HEK293 (cell line): Measurements from ENCODE around the gene ZFHX3.

Experiments used
- CTCF ChIA-PET: fragments of 350-600 bp; formaldehyde crosslinking; extraction: SDS; loops from one replicate; lab custom pipeline; 2021; ENCODE audit warnings: antibody characterized with exemption; lab: Yijun Ruan, JAX
- POLR2A ChIA-PET: fragments of 300-600 bp; formaldehyde crosslinking; extraction: SDS; loops from one replicate; lab custom pipeline; 2020; ENCODE audit warnings: antibody characterized with exemption, inconsistent platforms; lab: Yijun Ruan, JAX
- H3K27ac ChIP-seq: fragments of 200-500 bp; sonication (Bioruptor generic); 2 replicates; pipeline ENCODE4 v1.5.1; 2014; ENCODE audit warnings: low read depth, low read length, control low read depth, inconsistent platforms; ENCODE audit errors: extremely low read depth
- H3K36me3 ChIP-seq, 2 experiments: fragments of 200-500 bp in 1 of 2; sonication (Bioruptor generic) in 1 of 2; 1 replicate in 1 of 2; 2 replicates in 1 of 2; pipeline ENCODE4 v1.5.1; 2014 to 2017; ENCODE audit warnings: inconsistent platforms in 2 of 2, low read length in 2 of 2; ENCODE audit not compliant: control insufficient read depth in 2 of 2, insufficient read depth in 1 of 2
- H3K4me1 ChIP-seq: fragments of 200-500 bp; sonication (Bioruptor generic); 2 replicates; pipeline ENCODE4 v1.5.1; 2014; ENCODE audit warnings: mild to moderate bottlenecking, low read length, inconsistent platforms; ENCODE audit not compliant: control insufficient read depth, insufficient read depth
- H3K4me3 ChIP-seq: 2 replicates; pipeline ENCODE4 v1.5.1; 2011; ENCODE audit warnings: low read depth, mild to moderate bottlenecking, control low read depth, low read length, moderate library complexity
- H3K9me3 ChIP-seq: fragments of 200-500 bp; sonication (Bioruptor generic); 2 replicates; pipeline ENCODE4 v1.5.1; 2014; ENCODE audit warnings: low read depth, low read length, inconsistent platforms; ENCODE audit not compliant: control insufficient read depth, insufficient read depth
- KLF1 ChIP-seq: fragments of 450-650 bp; formaldehyde crosslinking; IDR thresholded peaks from 2 replicates; pipeline ENCODE4 v1.5.1; 2016; ENCODE audit warnings: missing biosample characterization, missing genetic modification characterization
- KLF16 ChIP-seq: fragments of 450-650 bp; formaldehyde crosslinking; IDR thresholded peaks from 2 replicates; pipeline ENCODE4 v1.5.1; 2017; ENCODE audit warnings: missing biosample characterization, missing genetic modification characterization
- KLF8 ChIP-seq: fragments of 450-650 bp; formaldehyde crosslinking; IDR thresholded peaks from 2 replicates; pipeline ENCODE4 v1.5.1; 2016; ENCODE audit warnings: missing biosample characterization, missing genetic modification characterization
- MYNN ChIP-seq: fragments of 450-650 bp; formaldehyde crosslinking; IDR thresholded peaks from 2 replicates; pipeline ENCODE4 v1.5.1; 2016; ENCODE audit warnings: missing biosample characterization, missing genetic modification characterization, borderline replicate concordance
- SCRT1 ChIP-seq: fragments of 450-650 bp; formaldehyde crosslinking; IDR thresholded peaks from 2 replicates; pipeline ENCODE4 v1.5.1; 2016; ENCODE audit warnings: missing biosample characterization, missing genetic modification characterization, borderline replicate concordance
- TCF7L2 ChIP-seq: IDR thresholded peaks from 2 replicates; pipeline ENCODE4 v1.6.1; 2011; ENCODE audit warnings: low read depth, mild to moderate bottlenecking, inconsistent platforms, low read length, moderate library complexity, borderline replicate concordance
- WT1 ChIP-seq: fragments of 450-650 bp; formaldehyde crosslinking; IDR thresholded peaks from 2 replicates; pipeline ENCODE4 v1.5.1; 2016; ENCODE audit warnings: missing biosample characterization, missing genetic modification characterization
- YY2 ChIP-seq: fragments of 450-650 bp; formaldehyde crosslinking; IDR thresholded peaks from 2 replicates; pipeline ENCODE4 v1.5.1; 2016; ENCODE audit warnings: missing biosample characterization, missing genetic modification characterization
- ZFP3 ChIP-seq: fragments of 450-650 bp; formaldehyde crosslinking; IDR thresholded peaks from 2 replicates; pipeline ENCODE4 v1.5.1; 2016; ENCODE audit warnings: low read depth, missing biosample characterization, missing genetic modification characterization
- ZNF112 ChIP-seq: fragments of 450-650 bp; formaldehyde crosslinking; IDR thresholded peaks from 2 replicates; pipeline ENCODE4 v1.5.0; 2017; ENCODE audit warnings: missing biosample characterization, missing genetic modification characterization
- ZNF169 ChIP-seq: fragments of 450-650 bp; formaldehyde crosslinking; IDR thresholded peaks from 2 replicates; pipeline ENCODE4 v1.5.1; 2016; ENCODE audit warnings: missing biosample characterization, missing genetic modification characterization
- ZNF274 ChIP-seq, 2 experiments: fragments of 200-500 bp in 1 of 2; fragments of 450-650 bp in 1 of 2; sonication (Bioruptor generic) in 1 of 2; formaldehyde crosslinking in 1 of 2; IDR thresholded peaks; 2 replicates each; pipeline versions ENCODE4 v1.5.1 to v1.6.1; 2014 to 2016; ENCODE audit warnings: borderline replicate concordance in 1 of 2, inconsistent platforms in 1 of 2, low read length in 1 of 2, missing biosample characterization in 1 of 2, missing genetic modification characterization in 1 of 2
- ZNF404 ChIP-seq: fragments of 450-650 bp; formaldehyde crosslinking; IDR thresholded peaks from 2 replicates; pipeline ENCODE4 v1.5.1; 2017; ENCODE audit warnings: missing biosample characterization, missing genetic modification characterization
- ZNF514 ChIP-seq: fragments of 450-650 bp; formaldehyde crosslinking; IDR thresholded peaks from 2 replicates; pipeline ENCODE4 v1.5.1; 2016; ENCODE audit warnings: missing biosample characterization, missing genetic modification characterization
- ZNF558 ChIP-seq: fragments of 450-650 bp; formaldehyde crosslinking; IDR thresholded peaks from 2 replicates; pipeline ENCODE4 v1.5.1; 2016; ENCODE audit warnings: missing biosample characterization, missing genetic modification characterization
- ZNF585B ChIP-seq: fragments of 450-650 bp; formaldehyde crosslinking; IDR thresholded peaks from 2 replicates; pipeline ENCODE4 v1.5.1; 2016; ENCODE audit warnings: missing biosample characterization, missing genetic modification characterization
- ZNF626 ChIP-seq: fragments of 450-650 bp; sonication (Bioruptor Pico); formaldehyde crosslinking; IDR thresholded peaks from 2 replicates; pipeline ENCODE4 v1.5.1; 2018; ENCODE audit warnings: missing biosample characterization, missing genetic modification characterization, inconsistent platforms
- ZNF629 ChIP-seq: fragments of 450-650 bp; formaldehyde crosslinking; IDR thresholded peaks from 2 replicates; pipeline ENCODE4 v1.5.1; 2017; ENCODE audit warnings: missing biosample characterization, missing genetic modification characterization
- ZNF701 ChIP-seq: fragments of 450-650 bp; formaldehyde crosslinking; IDR thresholded peaks from 2 replicates; pipeline ENCODE4 v1.5.1; 2016; ENCODE audit warnings: missing biosample characterization, missing genetic modification characterization
- ZNF776 ChIP-seq: fragments of 450-650 bp; formaldehyde crosslinking; IDR thresholded peaks from 2 replicates; pipeline ENCODE4 v1.5.0; 2017; ENCODE audit warnings: missing biosample characterization, missing genetic modification characterization, borderline replicate concordance
- TF ChIP-seq, protein P1 (sequence below): fragments of 450-650 bp; formaldehyde crosslinking; IDR thresholded peaks from 2 replicates; pipeline ENCODE4 v1.5.1; 2017; ENCODE audit warnings: missing biosample characterization, missing genetic modification characterization
- TF ChIP-seq, protein P2 (sequence below): fragments of 450-650 bp; formaldehyde crosslinking; conservative IDR thresholded peaks from 2 replicates; pipeline ENCODE4 v1.5.1; 2016; ENCODE audit warnings: low read depth, missing biosample characterization, missing genetic modification characterization
- TF ChIP-seq, protein P3 (sequence below): fragments of 450-650 bp; formaldehyde crosslinking; IDR thresholded peaks from 2 replicates; pipeline ENCODE4 v1.5.1; 2016; ENCODE audit warnings: missing biosample characterization, missing genetic modification characterization
- TF ChIP-seq, protein P4 (sequence below): fragments of 450-650 bp; formaldehyde crosslinking; IDR thresholded peaks from 2 replicates; pipeline ENCODE4 v1.5.1; 2017; ENCODE audit warnings: missing biosample characterization, missing genetic modification characterization
- TF ChIP-seq, protein P5 (sequence below): fragments of 450-650 bp; formaldehyde crosslinking; IDR thresholded peaks from 2 replicates; pipeline ENCODE4 v1.5.1; 2016; ENCODE audit warnings: missing biosample characterization, missing genetic modification characterization, low read depth

Gene ZFHX3

DNA sequence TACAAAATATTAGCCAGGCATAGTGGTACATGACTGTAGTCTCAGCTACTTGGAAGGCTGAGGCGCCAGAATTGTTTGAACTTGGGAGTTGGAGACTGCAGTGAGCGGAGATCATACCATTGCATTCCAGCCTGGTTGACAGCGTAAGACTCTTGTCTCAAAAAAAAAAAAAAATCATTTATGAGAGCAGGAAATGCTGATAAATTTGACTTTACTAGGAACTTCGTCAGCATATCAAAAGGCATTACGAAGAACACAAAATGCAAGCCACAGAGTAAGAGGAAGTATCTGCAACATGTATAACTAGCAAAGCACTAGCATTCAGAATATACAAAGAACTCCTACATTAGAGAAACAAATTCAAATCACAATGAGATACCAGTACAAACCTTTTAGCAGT is 279.3 kb downstream of the ZFHX3 start:
- Histone ChIP-seq H3K36me3 (no peaks in the 10 kb centered on the region), H3K27ac (no peak overlapping the region), H3K9me3 (no peaks in the 10 kb centered on the region), H3K4me1 (no peaks in the 10 kb centered on the region), H3K4me3 (no peak overlapping the region)
- POLR2A ChIA-PET, result no interaction called here
- TF ChIP-seq ZNF112 (tag by site-specific recombination) (no peak), ZNF701 (tag by site-specific recombination) (no peak), ZNF626 (tag by site-specific recombination) (no peak), WT1 (tag by site-specific recombination) (no peak), KLF8 (tag by site-specific recombination) (no peak), ZNF629 (tag by site-specific recombination) (no peak), SCRT1 (tag by site-specific recombination) (no peak), ZNF558 (tag by site-specific recombination) (no peak), MYNN (tag by site-specific recombination) (no peak)
- CTCF ChIA-PET, result interaction anchor here (0.7 kb wide), 1 partner anchor 76 kb away, joined by 3 read pairs; no protein-coding TSS in a partner anchor

DNA sequence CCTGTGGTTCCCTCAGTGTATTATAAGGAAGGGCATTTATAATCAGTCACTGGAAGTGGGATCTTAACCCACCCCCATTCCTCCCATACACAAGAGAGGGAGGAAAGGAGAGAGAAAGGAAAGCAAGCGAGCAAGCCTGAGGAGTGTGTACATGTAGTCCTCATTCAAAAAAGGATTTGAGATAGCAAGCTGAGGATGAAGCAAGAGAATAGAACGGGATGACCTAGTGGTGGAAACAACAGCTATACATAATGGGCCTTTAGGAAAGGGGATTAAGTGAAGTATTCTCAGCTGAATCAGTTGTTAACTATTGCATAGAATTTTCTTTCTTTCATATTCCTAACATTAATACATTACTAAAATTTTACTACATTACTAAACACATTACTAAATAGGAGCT is 281.4 kb downstream of the ZFHX3 start:
- H3K9me3 ChIP-seq, result no peaks in the 10 kb centered on the region
- POLR2A ChIA-PET, result no interaction called here
- no peaks in the 10 kb centered on the region for H3K4me1 ChIP-seq
- no peaks in the 10 kb centered on the region for H3K36me3 ChIP-seq
- TF ChIP-seq ZNF274 (IDR thresholded peaks at IDR 0.05; ENCODE audit: low read length) (no peak), ZNF274 (tag by site-specific recombination; IDR thresholded peaks at IDR 0.05; ENCODE audit: borderline replicate concordance) (no peak), ZNF404 (no peak), ZNF585B (tag by site-specific recombination) (no peak), ZNF169 (tag by site-specific recombination) (no peak), KLF16 (tag by site-specific recombination) (no peak), YY2 (tag by site-specific recombination) (no peak), ZNF776 (tag by site-specific recombination) (no peak), TCF7L2 (no peak), ZNF514 (tag by site-specific recombination) (no peak), ZFP3 (no peak), KLF1 (tag by site-specific recombination) (no peak)
- TF ChIP-seq, protein P1, sequence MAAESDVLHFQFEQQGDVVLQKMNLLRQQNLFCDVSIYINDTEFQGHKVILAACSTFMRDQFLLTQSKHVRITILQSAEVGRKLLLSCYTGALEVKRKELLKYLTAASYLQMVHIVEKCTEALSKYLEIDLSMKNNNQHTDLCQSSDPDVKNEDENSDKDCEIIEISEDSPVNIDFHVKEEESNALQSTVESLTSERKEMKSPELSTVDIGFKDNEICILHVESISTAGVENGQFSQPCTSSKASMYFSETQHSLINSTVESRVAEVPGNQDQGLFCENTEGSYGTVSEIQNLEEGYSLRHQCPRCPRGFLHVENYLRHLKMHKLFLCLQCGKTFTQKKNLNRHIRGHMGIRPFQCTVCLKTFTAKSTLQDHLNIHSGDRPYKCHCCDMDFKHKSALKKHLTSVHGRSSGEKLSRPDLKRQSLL (tag by site-specific recombination), result no peak
- TF ChIP-seq, protein P2, sequence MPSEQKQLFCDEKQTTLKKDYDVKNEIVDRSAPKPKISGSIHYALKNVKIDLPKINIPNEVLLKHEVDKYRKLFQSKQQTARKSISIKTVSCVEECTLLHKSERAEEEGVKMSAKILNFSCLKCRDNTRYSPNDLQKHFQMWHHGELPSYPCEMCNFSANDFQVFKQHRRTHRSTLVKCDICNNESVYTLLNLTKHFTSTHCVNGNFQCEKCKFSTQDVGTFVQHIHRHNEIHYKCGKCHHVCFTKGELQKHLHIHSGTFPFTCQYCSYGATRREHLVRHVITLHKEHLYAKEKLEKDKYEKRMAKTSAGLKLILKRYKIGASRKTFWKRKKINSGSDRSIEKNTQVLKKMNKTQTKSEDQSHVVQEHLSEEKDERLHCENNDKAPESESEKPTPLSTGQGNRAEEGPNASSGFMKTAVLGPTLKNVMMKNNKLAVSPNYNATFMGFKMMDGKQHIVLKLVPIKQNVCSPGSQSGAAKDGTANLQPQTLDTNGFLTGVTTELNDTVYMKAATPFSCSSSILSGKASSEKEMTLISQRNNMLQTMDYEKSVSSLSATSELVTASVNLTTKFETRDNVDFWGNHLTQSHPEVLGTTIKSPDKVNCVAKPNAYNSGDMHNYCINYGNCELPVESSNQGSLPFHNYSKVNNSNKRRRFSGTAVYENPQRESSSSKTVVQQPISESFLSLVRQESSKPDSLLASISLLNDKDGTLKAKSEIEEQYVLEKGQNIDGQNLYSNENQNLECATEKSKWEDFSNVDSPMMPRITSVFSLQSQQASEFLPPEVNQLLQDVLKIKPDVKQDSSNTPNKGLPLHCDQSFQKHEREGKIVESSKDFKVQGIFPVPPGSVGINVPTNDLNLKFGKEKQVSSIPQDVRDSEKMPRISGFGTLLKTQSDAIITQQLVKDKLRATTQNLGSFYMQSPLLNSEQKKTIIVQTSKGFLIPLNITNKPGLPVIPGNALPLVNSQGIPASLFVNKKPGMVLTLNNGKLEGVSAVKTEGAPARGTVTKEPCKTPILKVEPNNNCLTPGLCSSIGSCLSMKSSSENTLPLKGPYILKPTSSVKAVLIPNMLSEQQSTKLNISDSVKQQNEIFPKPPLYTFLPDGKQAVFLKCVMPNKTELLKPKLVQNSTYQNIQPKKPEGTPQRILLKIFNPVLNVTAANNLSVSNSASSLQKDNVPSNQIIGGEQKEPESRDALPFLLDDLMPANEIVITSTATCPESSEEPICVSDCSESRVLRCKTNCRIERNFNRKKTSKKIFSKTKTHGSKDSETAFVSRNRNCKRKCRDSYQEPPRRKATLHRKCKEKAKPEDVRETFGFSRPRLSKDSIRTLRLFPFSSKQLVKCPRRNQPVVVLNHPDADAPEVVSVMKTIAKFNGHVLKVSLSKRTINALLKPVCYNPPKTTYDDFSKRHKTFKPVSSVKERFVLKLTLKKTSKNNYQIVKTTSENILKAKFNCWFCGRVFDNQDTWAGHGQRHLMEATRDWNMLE (tag by site-specific recombination), result no peak
- TF ChIP-seq, protein P3, sequence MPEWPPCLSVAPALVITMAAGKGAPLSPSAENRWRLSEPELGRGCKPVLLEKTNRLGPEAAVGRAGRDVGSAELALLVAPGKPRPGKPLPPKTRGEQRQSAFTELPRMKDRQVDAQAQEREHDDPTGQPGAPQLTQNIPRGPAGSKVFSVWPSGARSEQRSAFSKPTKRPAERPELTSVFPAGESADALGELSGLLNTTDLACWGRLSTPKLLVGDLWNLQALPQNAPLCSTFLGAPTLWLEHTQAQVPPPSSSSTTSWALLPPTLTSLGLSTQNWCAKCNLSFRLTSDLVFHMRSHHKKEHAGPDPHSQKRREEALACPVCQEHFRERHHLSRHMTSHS, result no peak
- TF ChIP-seq, protein P4, sequence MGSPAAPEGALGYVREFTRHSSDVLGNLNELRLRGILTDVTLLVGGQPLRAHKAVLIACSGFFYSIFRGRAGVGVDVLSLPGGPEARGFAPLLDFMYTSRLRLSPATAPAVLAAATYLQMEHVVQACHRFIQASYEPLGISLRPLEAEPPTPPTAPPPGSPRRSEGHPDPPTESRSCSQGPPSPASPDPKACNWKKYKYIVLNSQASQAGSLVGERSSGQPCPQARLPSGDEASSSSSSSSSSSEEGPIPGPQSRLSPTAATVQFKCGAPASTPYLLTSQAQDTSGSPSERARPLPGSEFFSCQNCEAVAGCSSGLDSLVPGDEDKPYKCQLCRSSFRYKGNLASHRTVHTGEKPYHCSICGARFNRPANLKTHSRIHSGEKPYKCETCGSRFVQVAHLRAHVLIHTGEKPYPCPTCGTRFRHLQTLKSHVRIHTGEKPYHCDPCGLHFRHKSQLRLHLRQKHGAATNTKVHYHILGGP (tag by site-specific recombination), result no peak
- TF ChIP-seq, protein P5, sequence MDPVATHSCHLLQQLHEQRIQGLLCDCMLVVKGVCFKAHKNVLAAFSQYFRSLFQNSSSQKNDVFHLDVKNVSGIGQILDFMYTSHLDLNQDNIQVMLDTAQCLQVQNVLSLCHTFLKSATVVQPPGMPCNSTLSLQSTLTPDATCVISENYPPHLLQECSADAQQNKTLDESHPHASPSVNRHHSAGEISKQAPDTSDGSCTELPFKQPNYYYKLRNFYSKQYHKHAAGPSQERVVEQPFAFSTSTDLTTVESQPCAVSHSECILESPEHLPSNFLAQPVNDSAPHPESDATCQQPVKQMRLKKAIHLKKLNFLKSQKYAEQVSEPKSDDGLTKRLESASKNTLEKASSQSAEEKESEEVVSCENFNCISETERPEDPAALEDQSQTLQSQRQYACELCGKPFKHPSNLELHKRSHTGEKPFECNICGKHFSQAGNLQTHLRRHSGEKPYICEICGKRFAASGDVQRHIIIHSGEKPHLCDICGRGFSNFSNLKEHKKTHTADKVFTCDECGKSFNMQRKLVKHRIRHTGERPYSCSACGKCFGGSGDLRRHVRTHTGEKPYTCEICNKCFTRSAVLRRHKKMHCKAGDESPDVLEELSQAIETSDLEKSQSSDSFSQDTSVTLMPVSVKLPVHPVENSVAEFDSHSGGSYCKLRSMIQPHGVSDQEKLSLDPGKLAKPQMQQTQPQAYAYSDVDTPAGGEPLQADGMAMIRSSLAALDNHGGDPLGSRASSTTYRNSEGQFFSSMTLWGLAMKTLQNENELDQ (tag by site-specific recombination), result no peak
- CTCF ChIA-PET, result no interaction called here
- no peak overlapping the region for H3K27ac ChIP-seq
- no peak overlapping the region for H3K4me3 ChIP-seq
